ENCODE results near the gene ATF6B.
"Not testable (repeated sequence)": the region's sequence is repeated elsewhere in the genome, so short reads cannot be mapped to it uniquely, and the experiment has no call there.

ATF6B gene

GRCh38 chr6:32079566-32080290 is 48.3 kb downstream of the ATF6B start:
- DNase-seq: no peak

GRCh38 chr6:32076321-32076809 is 51.7 kb downstream of the ATF6B start:
- DNase-seq: no peak

GRCh38 chr6:32075781-32076180 is 52.3 kb downstream of the ATF6B start:
- no peak for DNase-seq

GRCh38 chr6:32074996-32075532 is 53.0 kb downstream of the ATF6B start:
- DNase-seq: no peak

- no peak for DNase-seq
These were observed 54.4 kb downstream of the ATF6B start for GRCh38 chr6:32073613-32074012.

GRCh38 chr6:32073101-32073500 is 54.9 kb downstream of the ATF6B start:
- no peak for DNase-seq

GRCh38 chr6:32070814-32071543 is 57.1 kb downstream of the ATF6B start:
- DNase-seq: no peak

- no peak for DNase-seq
These were observed 58.0 kb downstream of the ATF6B start for GRCh38 chr6:32069878-32070515.

GRCh38 chr6:32069460-32069859 is 58.6 kb downstream of the ATF6B start:
- no peak for DNase-seq

- DNase-seq: no peak
These were observed 59.2 kb downstream of the ATF6B start for GRCh38 chr6:32068867-32069266.

GRCh38 chr6:32068315-32068714 is 59.7 kb downstream of the ATF6B start:
- not testable (repeated sequence) for DNase-seq

- not testable (repeated sequence) for DNase-seq
These were observed 60.5 kb downstream of the ATF6B start for GRCh38 chr6:32067521-32067920.

All from CD4-positive, alpha-beta T cell treated with Interferon alpha-2 for 1 hour (primary cell).